HepG2 (cell line): ENCODE data around the gene PPCDC. TPM values are rescaled to one million over a fixed set of nuclear protein-coding genes. Genes with fewer than 3 reads are reported as not detected.

Source experiments
- ATF1 ChIP-seq: IDR thresholded peaks from 2 replicates; pipeline ENCODE4 v1.6.1; 2016; ENCODE audit warnings: mild to moderate bottlenecking, control low read depth
- DNMT1 ChIP-seq: sonication (generic); formaldehyde crosslinking; IDR thresholded peaks from 2 replicates; pipeline ENCODE4 v1.5.1; 2020; ENCODE audit warnings: mild to moderate bottlenecking, missing genetic modification reagents
- GZF1 ChIP-seq: sonication (generic); formaldehyde crosslinking; IDR thresholded peaks from 2 replicates; pipeline ENCODE4 v1.5.1; 2020; ENCODE audit warnings: mild to moderate bottlenecking, missing genetic modification reagents
- HNRNPK ChIP-seq: fragments of 200-400 bp; formaldehyde crosslinking; IDR thresholded peaks from 2 replicates; pipeline ENCODE4 v1.6.1; 2018; ENCODE audit warnings: low read length, low read depth, moderate library complexity, mild to moderate bottlenecking; ENCODE audit not compliant: poor library complexity, severe bottlenecking
- SALL2 ChIP-seq: sonication (generic); formaldehyde crosslinking; IDR thresholded peaks from 2 replicates; pipeline ENCODE4 v1.8.1; 2023; ENCODE audit warnings: mild to moderate bottlenecking, missing genetic modification reagents, inconsistent platforms
- THAP9 ChIP-seq: sonication (generic); formaldehyde crosslinking; IDR thresholded peaks from 2 replicates; pipeline ENCODE4; 2020; ENCODE audit warnings: missing genetic modification reagents, mild to moderate bottlenecking, borderline replicate concordance
- USF2 ChIP-seq, 2 experiments: sonication (generic) in 1 of 2; formaldehyde crosslinking in 1 of 2; IDR thresholded peaks; 2 replicates each; pipeline versions ENCODE4 v1.5.1 to v1.6.1; 2011 to 2020; ENCODE audit warnings: borderline replicate concordance in 1 of 2, low read depth in 1 of 2, low read length in 1 of 2, mild to moderate bottlenecking in 1 of 2, missing genetic modification reagents in 1 of 2, moderate library complexity in 1 of 2
- polyA plus RNA-seq, 8 experiments: library from polyadenylated mRNA; depleted of rRNA in 3 of 8; stranded (reverse) in 7 of 8; unstranded in 1 of 8; fragments of >200 nt; fragmentation: Illumina TruSeq in 4 of 8; extraction: Trizol in 4 of 8; gene quantifications; 2 replicates each; pipeline versions ENCODE4 v1.2.1 to v1.2.3, GENCODE V29; 2011 to 2016; ENCODE audit warnings: low read depth in 4 of 8, missing spikeins in 1 of 8, mixed read lengths in 1 of 8; ENCODE audit not compliant: insufficient read depth in 1 of 8
- total RNA-seq, 5 experiments: library from RNA; depleted of rRNA; stranded (reverse); fragments of >200 nt; fragmentation: Illumina TruSeq; extraction: Trizol; gene quantifications; 2 replicates each; pipeline ENCODE4 v1.2.3, GENCODE V29; 2016; ENCODE audit warnings: low read depth in 1 of 5
- TF ChIP-seq, protein P1 (sequence below): sonication (generic); formaldehyde crosslinking; IDR thresholded peaks from 2 replicates; pipeline ENCODE4 v1.5.1; 2020; ENCODE audit warnings: missing genetic modification reagents, mild to moderate bottlenecking, borderline replicate concordance
- TF ChIP-seq, protein P2 (sequence below), 2 experiments: fragments of 450-650 bp in 1 of 2; sonication (generic) in 1 of 2; formaldehyde crosslinking in 1 of 2; IDR thresholded peaks; 2 replicates each; pipeline versions ENCODE4 v1.6.1 to v1.8.0; 2016 to 2022; ENCODE audit warnings: antibody characterized with exemption in 1 of 2, mild to moderate bottlenecking in 1 of 2, missing genetic modification reagents in 1 of 2

The PPCDC gene
- total and polyA plus RNA-seq, 2 of the 13 experiments (the other 11 are each of a cell fraction or from before 2014, with no cell fraction given): 12.3 to 12.8 TPM

GRCh38 chr15:74995779-74996765 is 27.3 kb upstream of the PPCDC start (continued):
- TF ChIP-seq HNRNPK (no peak), SALL2 (CRISPR knock-in tag) (no peak), DNMT1 (CRISPR knock-in tag) (no peak), GZF1 (CRISPR knock-in tag) (peak; percentile 30; the same call in 1 of the 2 replicates), USF2 (IDR thresholded peaks at IDR 0.05; ENCODE audit: low read depth, low read length) (no peak), USF2 (CRISPR knock-in tag; IDR thresholded peaks at IDR 0.05; ENCODE audit: borderline replicate concordance) (no peak), ATF1 (0 out of 2 replicates have a peak, but pooled peaks have one; percentile 38), THAP9 (CRISPR knock-in tag) (no peak)
- TF ChIP-seq, protein P1, sequence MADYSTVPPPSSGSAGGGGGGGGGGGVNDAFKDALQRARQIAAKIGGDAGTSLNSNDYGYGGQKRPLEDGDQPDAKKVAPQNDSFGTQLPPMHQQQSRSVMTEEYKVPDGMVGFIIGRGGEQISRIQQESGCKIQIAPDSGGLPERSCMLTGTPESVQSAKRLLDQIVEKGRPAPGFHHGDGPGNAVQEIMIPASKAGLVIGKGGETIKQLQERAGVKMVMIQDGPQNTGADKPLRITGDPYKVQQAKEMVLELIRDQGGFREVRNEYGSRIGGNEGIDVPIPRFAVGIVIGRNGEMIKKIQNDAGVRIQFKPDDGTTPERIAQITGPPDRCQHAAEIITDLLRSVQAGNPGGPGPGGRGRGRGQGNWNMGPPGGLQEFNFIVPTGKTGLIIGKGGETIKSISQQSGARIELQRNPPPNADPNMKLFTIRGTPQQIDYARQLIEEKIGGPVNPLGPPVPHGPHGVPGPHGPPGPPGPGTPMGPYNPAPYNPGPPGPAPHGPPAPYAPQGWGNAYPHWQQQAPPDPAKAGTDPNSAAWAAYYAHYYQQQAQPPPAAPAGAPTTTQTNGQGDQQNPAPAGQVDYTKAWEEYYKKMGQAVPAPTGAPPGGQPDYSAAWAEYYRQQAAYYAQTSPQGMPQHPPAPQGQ (CRISPR knock-in tag): no peak
- TF ChIP-seq, protein P2, sequence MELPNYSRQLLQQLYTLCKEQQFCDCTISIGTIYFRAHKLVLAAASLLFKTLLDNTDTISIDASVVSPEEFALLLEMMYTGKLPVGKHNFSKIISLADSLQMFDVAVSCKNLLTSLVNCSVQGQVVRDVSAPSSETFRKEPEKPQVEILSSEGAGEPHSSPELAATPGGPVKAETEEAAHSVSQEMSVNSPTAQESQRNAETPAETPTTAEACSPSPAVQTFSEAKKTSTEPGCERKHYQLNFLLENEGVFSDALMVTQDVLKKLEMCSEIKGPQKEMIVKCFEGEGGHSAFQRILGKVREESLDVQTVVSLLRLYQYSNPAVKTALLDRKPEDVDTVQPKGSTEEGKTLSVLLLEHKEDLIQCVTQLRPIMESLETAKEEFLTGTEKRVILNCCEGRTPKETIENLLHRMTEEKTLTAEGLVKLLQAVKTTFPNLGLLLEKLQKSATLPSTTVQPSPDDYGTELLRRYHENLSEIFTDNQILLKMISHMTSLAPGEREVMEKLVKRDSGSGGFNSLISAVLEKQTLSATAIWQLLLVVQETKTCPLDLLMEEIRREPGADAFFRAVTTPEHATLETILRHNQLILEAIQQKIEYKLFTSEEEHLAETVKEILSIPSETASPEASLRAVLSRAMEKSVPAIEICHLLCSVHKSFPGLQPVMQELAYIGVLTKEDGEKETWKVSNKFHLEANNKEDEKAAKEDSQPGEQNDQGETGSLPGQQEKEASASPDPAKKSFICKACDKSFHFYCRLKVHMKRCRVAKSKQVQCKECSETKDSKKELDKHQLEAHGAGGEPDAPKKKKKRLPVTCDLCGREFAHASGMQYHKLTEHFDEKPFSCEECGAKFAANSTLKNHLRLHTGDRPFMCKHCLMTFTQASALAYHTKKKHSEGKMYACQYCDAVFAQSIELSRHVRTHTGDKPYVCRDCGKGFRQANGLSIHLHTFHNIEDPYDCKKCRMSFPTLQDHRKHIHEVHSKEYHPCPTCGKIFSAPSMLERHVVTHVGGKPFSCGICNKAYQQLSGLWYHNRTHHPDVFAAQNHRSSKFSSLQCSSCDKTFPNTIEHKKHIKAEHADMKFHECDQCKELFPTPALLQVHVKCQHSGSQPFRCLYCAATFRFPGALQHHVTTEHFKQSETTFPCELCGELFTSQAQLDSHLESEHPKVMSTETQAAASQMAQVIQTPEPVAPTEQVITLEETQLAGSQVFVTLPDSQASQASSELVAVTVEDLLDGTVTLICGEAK (IDR thresholded peaks at IDR 0.05): no peak
- TF ChIP-seq, protein P2 (CRISPR knock-in tag; IDR thresholded peaks at IDR 0.05): no peak
